Mesenchymal stem cell (in vitro differentiated cells and primary cell): Measurements from ENCODE around the gene CRB2.

Experiments
- DNase-seq: peaks from one replicate; pipeline ENCODE4 v3.0.0-alpha.2; 2013
- H2AFZ ChIP-seq: one replicate; pipeline ENCODE4 v1.6.1; 2013; ENCODE audit warnings: low read depth, mild to moderate bottlenecking, control low read depth, inconsistent platforms, low read length, moderate library complexity
- H2AK5ac ChIP-seq: 2 replicates; pipeline ENCODE4 v1.6.1; 2013; ENCODE audit warnings: low read length, moderate library complexity, mild to moderate bottlenecking, inconsistent platforms; ENCODE audit not compliant: severe bottlenecking
- H2BK120ac ChIP-seq: one replicate; pipeline ENCODE4 v1.6.1; 2013; ENCODE audit warnings: low read depth, mild to moderate bottlenecking, inconsistent platforms, low read length, moderate library complexity
- H2BK12ac ChIP-seq, 2 experiments: one replicate each; pipeline ENCODE4 v1.6.1; 2013; ENCODE audit warnings: inconsistent platforms in 2 of 2, low read length in 2 of 2, mild to moderate bottlenecking in 2 of 2, moderate library complexity in 2 of 2, control low read depth in 1 of 2
- H2BK15ac ChIP-seq: one replicate; pipeline ENCODE4 v1.6.1; 2013; ENCODE audit warnings: mild to moderate bottlenecking, low read depth, inconsistent platforms; ENCODE audit not compliant: poor library complexity, severe bottlenecking
- H2BK5ac ChIP-seq: 2 replicates; pipeline ENCODE4 v1.6.1; 2013; ENCODE audit warnings: low read depth, mild to moderate bottlenecking, low read length, control low read depth, inconsistent platforms; ENCODE audit not compliant: poor library complexity, severe bottlenecking
- H3K14ac ChIP-seq, 2 experiments: one replicate each; pipeline ENCODE4 v1.6.1; 2013; ENCODE audit warnings: inconsistent platforms in 2 of 2, low read length in 2 of 2, control low read depth in 1 of 2, mild to moderate bottlenecking in 1 of 2, moderate library complexity in 1 of 2
- H3K18ac ChIP-seq, 2 experiments: one replicate each; pipeline ENCODE4 v1.6.1; 2013; ENCODE audit warnings: inconsistent platforms in 2 of 2, low read length in 2 of 2, control low read depth in 1 of 2, low read depth in 1 of 2, mild to moderate bottlenecking in 1 of 2
- H3K23ac ChIP-seq, 2 experiments: one replicate each; pipeline ENCODE4 v1.6.1; 2013; ENCODE audit warnings: inconsistent platforms in 2 of 2, low read length in 2 of 2, mild to moderate bottlenecking in 2 of 2, moderate library complexity in 2 of 2, control low read depth in 1 of 2
- H3K27ac ChIP-seq: 2 replicates; pipeline ENCODE4 v1.5.1; 2013; ENCODE audit warnings: mild to moderate bottlenecking, moderate library complexity, low read length, control low read depth, inconsistent platforms; ENCODE audit not compliant: poor library complexity, severe bottlenecking
- H3K27me3 ChIP-seq, 2 experiments: 2 replicates each; pipeline versions ENCODE4 v1.6.1 to v1.7.0; 2013; ENCODE audit warnings: low read length in 2 of 2, mild to moderate bottlenecking in 2 of 2, moderate library complexity in 2 of 2, control low read depth in 1 of 2, inconsistent platforms in 1 of 2; ENCODE audit not compliant: control insufficient read depth in 1 of 2, insufficient read depth in 1 of 2
- H3K36me3 ChIP-seq, 2 experiments: 2 replicates each; pipeline versions ENCODE4 v1.6.1 to v1.7.0; 2013; ENCODE audit warnings: low read length in 2 of 2, control low read depth in 1 of 2, inconsistent platforms in 1 of 2, low read depth in 1 of 2, mild to moderate bottlenecking in 1 of 2; ENCODE audit not compliant: insufficient read depth in 2 of 2, control insufficient read depth in 1 of 2
- H3K4ac ChIP-seq, 2 experiments: one replicate each; pipeline ENCODE4 v1.6.1; 2013; ENCODE audit warnings: inconsistent platforms in 2 of 2, low read length in 2 of 2, mild to moderate bottlenecking in 2 of 2, moderate library complexity in 2 of 2, control low read depth in 1 of 2, low read depth in 1 of 2
- H3K4me1 ChIP-seq: 2 replicates; pipeline ENCODE4 v1.6.1; 2013; ENCODE audit warnings: low read depth, low read length, control low read depth; ENCODE audit not compliant: control insufficient read depth, insufficient read depth
- H3K4me2 ChIP-seq: 2 replicates; pipeline ENCODE4 v1.6.1; 2013; ENCODE audit warnings: low read length, mild to moderate bottlenecking, inconsistent platforms; ENCODE audit not compliant: poor library complexity, severe bottlenecking
- H3K4me3 ChIP-seq, 2 experiments: 2 replicates each; pipeline versions ENCODE4 v1.5.1 to v1.7.0; 2013; ENCODE audit warnings: low read length in 2 of 2, mild to moderate bottlenecking in 2 of 2, control low read depth in 1 of 2, low read depth in 1 of 2; ENCODE audit not compliant: insufficient read depth in 1 of 2
- H3K79me1 ChIP-seq: replicated peaks from 2 replicates; pipeline ENCODE4 v1.6.1; 2013; ENCODE audit warnings: mild to moderate bottlenecking, control low read depth, low read length, inconsistent platforms; ENCODE audit not compliant: poor library complexity, severe bottlenecking
- H3K9ac ChIP-seq: 2 replicates; pipeline ENCODE4 v1.7.0; 2013; ENCODE audit warnings: mild to moderate bottlenecking, low read length, moderate library complexity
- H3K9me3 ChIP-seq: 2 replicates; pipeline ENCODE4 v1.7.0; 2013; ENCODE audit warnings: mild to moderate bottlenecking, low read length; ENCODE audit not compliant: control insufficient read depth
- H4K8ac ChIP-seq: one replicate; pipeline ENCODE4 v1.6.1; 2013; ENCODE audit warnings: inconsistent platforms, mild to moderate bottlenecking, low read length, moderate library complexity
- H4K91ac ChIP-seq: one replicate; pipeline ENCODE4 v1.6.1; 2013; ENCODE audit warnings: mild to moderate bottlenecking, low read length, inconsistent platforms
- WGBS: methylation state at CpG from one replicate; pipeline ENCODE4 v1.1.7; 2013; ENCODE audit warnings: mixed read lengths; 5-methylcytosine and 5-hydroxymethylcytosine counted together

The CRB2 gene

GRCh38 chr9:123421801-123422455 is 65.9 kb downstream of the CRB2 start:
- H2AK5ac ChIP-seq: no peak overlapping the region
- H2BK120ac ChIP-seq: no peak overlapping the region
- H2BK5ac ChIP-seq: no peak overlapping the region

GRCh38 chr9:123422635-123423310 is 66.8 kb downstream of the CRB2 start:
- Histone ChIP-seq H3K14ac (no peak overlapping the region), H3K18ac (no peak overlapping the region), H2BK15ac (no peak overlapping the region), H2BK12ac (no peak overlapping the region), H3K4me2 (no peak overlapping the region), H2BK120ac (no peak overlapping the region), H3K4me1 (no peaks in the 10 kb centered on the region), H4K91ac (no peak overlapping the region), H3K36me3 (peaks cover 11 to 30% of the 10 kb centered on the region in 2 experiments), H3K79me1 (no peaks in the 10 kb centered on the region), H3K27me3 (no peaks in the 10 kb centered on the region), H2AK5ac (no peak overlapping the region), H3K9me3 (no peaks in the 10 kb centered on the region), H3K4ac (no peak overlapping the region), H4K8ac (no peak overlapping the region), H3K4me3 (no peak overlapping the region), H3K23ac (no peak overlapping the region), H3K9ac (no peak overlapping the region), H2BK5ac (no peak overlapping the region), H2AFZ (no peak overlapping the region), H3K27ac (no peak overlapping the region)
- no peak for DNase-seq
- WGBS: 82% methylated on average over 21 of the region's 21 CpGs

More at GRCh38 chr9:123421801-123422455, 65.9 kb downstream of the CRB2 start:
- H2AFZ ChIP-seq: no peak overlapping the region
- H3K14ac ChIP-seq: no peak overlapping the region
- H4K8ac ChIP-seq: no peak overlapping the region
- DNase-seq: no peak
- no peak overlapping the region for H3K4me3 ChIP-seq
- H3K9me3 ChIP-seq: no peaks in the 10 kb centered on the region
- no peak overlapping the region for H2BK15ac ChIP-seq
- WGBS: 90% methylated on average over 7 of the region's 8 CpGs
- no peak overlapping the region for H3K4me2 ChIP-seq
- no peak overlapping the region for H4K91ac ChIP-seq
- H3K79me1 ChIP-seq: no peaks in the 10 kb centered on the region
- H3K36me3 ChIP-seq: peaks cover 10 to 22% of the 10 kb centered on the region in 2 experiments
- no peak overlapping the region for H3K23ac ChIP-seq
- no peaks in the 10 kb centered on the region for H3K27me3 ChIP-seq
- no peak overlapping the region for H2BK12ac ChIP-seq
- no peak overlapping the region for H3K4ac ChIP-seq
- no peaks in the 10 kb centered on the region for H3K4me1 ChIP-seq
- no peak overlapping the region for H3K18ac ChIP-seq
- H3K9ac ChIP-seq: no peak overlapping the region
- no peak overlapping the region for H3K27ac ChIP-seq

GRCh38 chr9:123423311-123423640 is 67.3 kb downstream of the CRB2 start:
- no peak for DNase-seq
- Histone ChIP-seq H3K9ac (no peak overlapping the region), H3K4me2 (no peak overlapping the region), H3K27me3 (no peaks in the 10 kb centered on the region), H2BK15ac (no peak overlapping the region), H4K91ac (no peak overlapping the region), H3K14ac (no peak overlapping the region), H3K4ac (no peak overlapping the region), H3K27ac (no peak overlapping the region), H3K4me3 (no peak overlapping the region), H3K79me1 (no peaks in the 10 kb centered on the region), H3K36me3 (peaks cover 11 to 30% of the 10 kb centered on the region in 2 experiments), H3K4me1 (no peaks in the 10 kb centered on the region), H3K9me3 (no peaks in the 10 kb centered on the region), H2BK5ac (no peak overlapping the region), H2AFZ (no peak overlapping the region), H4K8ac (no peak overlapping the region), H3K18ac (no peak overlapping the region), H3K23ac (no peak overlapping the region), H2BK12ac (no peak overlapping the region), H2BK120ac (no peak overlapping the region), H2AK5ac (no peak overlapping the region)
- WGBS: 71% methylated on average over 7 of the region's 8 CpGs

DNA sequence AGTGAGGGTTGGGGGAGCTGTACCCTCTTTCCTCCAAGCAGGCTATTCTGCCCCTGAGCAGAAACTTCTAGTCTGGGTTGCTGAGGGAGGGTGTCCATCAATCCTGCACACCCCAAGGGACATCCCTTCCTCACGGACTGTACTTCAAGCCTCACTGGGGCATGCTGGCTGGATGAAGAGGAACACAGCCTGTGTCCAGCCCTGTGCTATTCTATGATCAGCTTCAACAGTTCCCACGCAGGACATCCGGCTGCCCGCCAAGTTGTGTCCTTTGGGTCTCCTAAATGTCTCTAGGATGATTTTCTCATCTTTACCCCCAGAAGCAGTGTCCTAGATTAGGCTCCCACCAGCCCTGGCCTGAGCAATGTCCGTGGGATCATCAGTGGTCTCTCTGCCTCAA is 68.1 kb downstream of the CRB2 start:
- Histone ChIP-seq H2BK5ac (no peak overlapping the region), H2AFZ (no peak overlapping the region), H2BK12ac (no peak overlapping the region), H3K27ac (no peak overlapping the region), H2BK120ac (no peak overlapping the region), H2AK5ac (no peak overlapping the region), H3K14ac (no peak overlapping the region), H3K23ac (no peak overlapping the region), H3K9me3 (no peaks in the 10 kb centered on the region), H4K8ac (no peak overlapping the region), H3K4me1 (no peaks in the 10 kb centered on the region), H3K27me3 (no peaks in the 10 kb centered on the region), H3K4me2 (no peak overlapping the region), H2BK15ac (no peak overlapping the region), H3K4ac (no peak overlapping the region), H4K91ac (no peak overlapping the region), H3K4me3 (no peak overlapping the region), H3K36me3 (peaks cover 9 to 22% of the 10 kb centered on the region in 2 experiments), H3K79me1 (no peaks in the 10 kb centered on the region), H3K18ac (no peak overlapping the region), H3K9ac (no peak overlapping the region)
- no peak for DNase-seq
- 91% methylated on average over 5 of the region's 5 CpGs for WGBS
